Measurements from ENCODE around the gene RAD18. TPM values are rescaled to one million over a fixed set of nuclear protein-coding genes. Genes with fewer than 3 reads are reported as not detected.

Gene RAD18
- total RNA-seq, 3 donors from 2014 or later (not counting 1 experiment from before 2014, with no cell fraction given), result 19.8 to 23.3 (median 22.5) TPM

GRCh38 chr3:8966150-8966819, 3.0 kb upstream of the RAD18 start:
- Histone ChIP-seq H3K4me3 (ENCODE audit: low read length) (no peak overlapping the region), H3K27ac (ENCODE audit: low read length) (no peak overlapping the region), H3K4me1 (ENCODE audit: control insufficient read depth, insufficient read depth, low read length) (peaks cover 15% of the 10 kb centered on the region), H3K27me3 (ENCODE audit: control insufficient read depth, insufficient read depth, low read length) (peaks cover 2% of the 10 kb centered on the region), H3K9me3 (ENCODE audit: control insufficient read depth, insufficient read depth, low read length) (no peaks in the 10 kb centered on the region), H3K36me3 (ENCODE audit: control insufficient read depth, insufficient read depth, low read length) (no peaks in the 10 kb centered on the region)
- no peak for TF ChIP-seq CTCF (IDR thresholded peaks at IDR 0.05)
- DNase-seq (no peak), ATAC-seq (no peak)
- no peak overlapping the region for H3K4me3 Mint-ChIP-seq
- H3K4me1 Mint-ChIP-seq, result peaks cover 26 to 29% of the 10 kb centered on the region in 2 donors
- peaks cover 13 to 26% of the 10 kb centered on the region in 2 donors for H3K27me3 Mint-ChIP-seq (ENCODE audit: low read depth in 2 of 2)
- no peak overlapping the region for H3K27ac Mint-ChIP-seq
- 93% methylated on average over 2 of the region's 2 CpGs for WGBS (ENCODE audit: insufficient coverage)
- intact Hi-C loops (cut with micrococcal nuclease), result no loop called here
- no peaks in the 10 kb centered on the region for H3K36me3 Mint-ChIP-seq
- H3K9me3 Mint-ChIP-seq, result no peaks in the 10 kb centered on the region

GRCh38 chr3:8964436-8965370, 1.4 kb upstream of the RAD18 start:
- no peaks in the 10 kb centered on the region for H3K36me3 ChIP-seq (ENCODE audit: control insufficient read depth, insufficient read depth, low read length)
- Mint-ChIP-seq H3K4me1 (peaks cover 24 to 31% of the 10 kb centered on the region in 2 donors), H3K4me3 (peak overlapping the region; percentile 98), H3K36me3 (no peaks in the 10 kb centered on the region), H3K27ac (peak overlapping the region; percentile 99), H3K9me3 (no peaks in the 10 kb centered on the region), H3K27me3 (ENCODE audit: low read depth in 2 of 2) (peaks cover 8 to 21% of the 10 kb centered on the region in 2 donors)
- H3K27ac ChIP-seq (ENCODE audit: low read length), result no peak overlapping the region
- peaks cover 11% of the 10 kb centered on the region for H3K4me1 ChIP-seq (ENCODE audit: control insufficient read depth, insufficient read depth, low read length)
- intact Hi-C loops (cut with micrococcal nuclease), result no loop called here
- H3K27me3 ChIP-seq (ENCODE audit: control insufficient read depth, insufficient read depth, low read length), result no peaks in the 10 kb centered on the region
- ATAC-seq, result no peak
- no peak overlapping the region for H3K4me3 ChIP-seq (ENCODE audit: low read length)
- no peak for TF ChIP-seq CTCF (IDR thresholded peaks at IDR 0.05)
- no peaks in the 10 kb centered on the region for H3K9me3 ChIP-seq (ENCODE audit: control insufficient read depth, insufficient read depth, low read length)
- DNase-seq, result no peak
- 92% methylated on average over 8 of the region's 11 CpGs for WGBS (ENCODE audit: insufficient coverage)

- WGBS (ENCODE audit: insufficient coverage), result 44% methylated on average over 6 of the region's 6 CpGs
- peak overlapping the region; percentile 99 for H3K27ac Mint-ChIP-seq
- intact Hi-C loops (cut with micrococcal nuclease), result loop anchor here (2.0 kb wide), 1 partner anchor 286 kb away; the partner anchor contains the start of gene SRGAP3
Measured at GRCh38 chr3:8962226-8962861, 928 bp downstream of the RAD18 start.

More at GRCh38 chr3:8962226-8962861, 928 bp downstream of the RAD18 start:
- H3K4me3 ChIP-seq (ENCODE audit: low read length), result peak overlapping the region; percentile 89
- Mint-ChIP-seq H3K4me3 (peak overlapping the region; percentile 98), H3K36me3 (peaks cover 5% of the 10 kb centered on the region), H3K9me3 (no peaks in the 10 kb centered on the region), H3K27me3 (ENCODE audit: low read depth in 2 of 2) (peaks cover 0 to 4% of the 10 kb centered on the region in 2 donors), H3K4me1 (peaks cover 24 to 31% of the 10 kb centered on the region in 2 donors)
- DNase-seq, result peak in 1 of 2 donors; percentile 16
- no peaks in the 10 kb centered on the region for H3K36me3 ChIP-seq (ENCODE audit: control insufficient read depth, insufficient read depth, low read length)
- no peak for ATAC-seq
- no peak for TF ChIP-seq CTCF (IDR thresholded peaks at IDR 0.05)
- H3K9me3 ChIP-seq (ENCODE audit: control insufficient read depth, insufficient read depth, low read length), result no peaks in the 10 kb centered on the region
- peak overlapping the region; percentile 88 for H3K27ac ChIP-seq (ENCODE audit: low read length)
- no peaks in the 10 kb centered on the region for H3K27me3 ChIP-seq (ENCODE audit: control insufficient read depth, insufficient read depth, low read length)
- peaks cover 11% of the 10 kb centered on the region for H3K4me1 ChIP-seq (ENCODE audit: control insufficient read depth, insufficient read depth, low read length)

Measured in natural killer cell (primary cell).